Esophagus muscularis mucosa (tissue), 4 donors: ENCODE measurements around the gene TCEAL6.

Experiments
- CTCF ChIP-seq, 3 experiments: fragments of 200-600 bp in 2 of 3; fragments of 450-650 bp in 1 of 3; sonication (generic) in 2 of 3; IDR thresholded peaks; one replicate each; pipeline ENCODE4 v1.5.1; 2017 to 2019; ENCODE audit warnings: antibody characterized with exemption in 3 of 3, mild to moderate bottlenecking in 2 of 3, moderate library complexity in 1 of 3
- EP300 ChIP-seq: sonication (generic); formaldehyde crosslinking; IDR thresholded peaks from one replicate; pipeline ENCODE4 v1.6.1; 2017; ENCODE audit warnings: antibody characterized with exemption
- POLR2A ChIP-seq: fragments of 450-650 bp; IDR thresholded peaks from one replicate; pipeline ENCODE4 v1.6.1; 2017; ENCODE audit warnings: antibody characterized with exemption, moderate library complexity, mild to moderate bottlenecking, low read depth
- POLR2AphosphoS5 ChIP-seq, 2 donors: sonication (generic); formaldehyde crosslinking; IDR thresholded peaks; one replicate each; pipeline ENCODE4 v1.6.1; 2017; ENCODE audit warnings: antibody characterized with exemption in 2 of 2

- TF ChIP-seq CTCF (IDR thresholded peaks at IDR 0.05) = no peak
- no peak for TF ChIP-seq POLR2AphosphoS5 (IDR thresholded peaks at IDR 0.05)
- TF ChIP-seq POLR2A = no peak
- no peak for TF ChIP-seq EP300
Observed at GRCh38 chrX:102185967-102186720, 43.9 kb upstream of the TCEAL6 start.
